HEK293 (cell line): ENCODE measurements around the gene MED13L.

Experiments used
- SALL2 ChIP-seq: fragments of 450-650 bp; formaldehyde crosslinking; IDR thresholded peaks from 2 replicates; pipeline ENCODE4 v1.5.0; 2017; ENCODE audit warnings: missing biosample characterization, mild to moderate bottlenecking, missing genetic modification characterization, borderline replicate concordance
- SP3 ChIP-seq: fragments of 450-650 bp; formaldehyde crosslinking; IDR thresholded peaks from 2 replicates; pipeline ENCODE4 v1.5.1; 2016; ENCODE audit warnings: missing biosample characterization, missing genetic modification characterization
- ZBTB21 ChIP-seq: fragments of 450-650 bp; formaldehyde crosslinking; IDR thresholded peaks from 2 replicates; pipeline ENCODE4 v1.5.1; 2017; ENCODE audit warnings: missing biosample characterization, missing genetic modification characterization
- ZFP3 ChIP-seq: fragments of 450-650 bp; formaldehyde crosslinking; IDR thresholded peaks from 2 replicates; pipeline ENCODE4 v1.5.1; 2016; ENCODE audit warnings: low read depth, missing biosample characterization, missing genetic modification characterization
- ZNF266 ChIP-seq: fragments of 450-650 bp; formaldehyde crosslinking; IDR thresholded peaks from 2 replicates; pipeline ENCODE4 v1.5.1; 2016; ENCODE audit warnings: missing biosample characterization, missing genetic modification characterization, low read depth
- ZNF777 ChIP-seq: fragments of 450-650 bp; formaldehyde crosslinking; IDR thresholded peaks from 2 replicates; pipeline ENCODE4 v1.5.1; 2017; ENCODE audit warnings: missing biosample characterization, missing genetic modification characterization, borderline replicate concordance
- TF ChIP-seq, protein P1 (sequence below): fragments of 450-650 bp; formaldehyde crosslinking; IDR thresholded peaks from 2 replicates; pipeline ENCODE4 v1.5.1; 2016; ENCODE audit warnings: missing biosample characterization, missing genetic modification characterization

DNA sequence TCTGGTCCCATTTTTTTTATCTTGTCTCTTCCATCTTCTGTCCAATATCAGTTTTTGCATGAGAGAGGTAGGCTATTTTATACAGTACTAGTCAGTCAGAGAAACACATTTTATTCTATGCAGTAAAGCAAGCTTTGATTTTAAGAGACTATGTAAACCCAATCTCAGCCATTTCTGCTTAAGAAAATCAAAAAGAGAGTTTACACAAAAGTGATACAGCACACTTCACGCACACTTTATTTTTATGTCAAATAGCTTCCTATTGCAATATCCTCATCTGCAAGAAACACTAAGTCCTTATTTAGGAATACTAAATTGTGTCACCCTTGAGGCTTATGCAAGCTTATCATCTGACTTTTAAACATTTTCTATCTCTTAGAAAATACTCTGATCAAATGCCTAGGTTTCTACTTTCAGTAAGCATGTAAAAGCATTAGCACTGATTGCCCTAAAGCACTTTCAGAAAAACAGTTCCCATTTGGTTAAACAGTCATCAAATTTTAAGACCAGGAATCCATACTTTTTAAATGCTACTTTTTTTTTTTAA is 78.3 kb downstream of the MED13L start:
- TF ChIP-seq ZFP3 (tag by site-specific recombination) (no peak), ZNF266 (tag by site-specific recombination) (no peak), SP3 (tag by site-specific recombination) (no peak), SALL2 (no peak), ZBTB21 (tag by site-specific recombination) (no peak), ZNF777 (no peak)
- TF ChIP-seq, protein P1, sequence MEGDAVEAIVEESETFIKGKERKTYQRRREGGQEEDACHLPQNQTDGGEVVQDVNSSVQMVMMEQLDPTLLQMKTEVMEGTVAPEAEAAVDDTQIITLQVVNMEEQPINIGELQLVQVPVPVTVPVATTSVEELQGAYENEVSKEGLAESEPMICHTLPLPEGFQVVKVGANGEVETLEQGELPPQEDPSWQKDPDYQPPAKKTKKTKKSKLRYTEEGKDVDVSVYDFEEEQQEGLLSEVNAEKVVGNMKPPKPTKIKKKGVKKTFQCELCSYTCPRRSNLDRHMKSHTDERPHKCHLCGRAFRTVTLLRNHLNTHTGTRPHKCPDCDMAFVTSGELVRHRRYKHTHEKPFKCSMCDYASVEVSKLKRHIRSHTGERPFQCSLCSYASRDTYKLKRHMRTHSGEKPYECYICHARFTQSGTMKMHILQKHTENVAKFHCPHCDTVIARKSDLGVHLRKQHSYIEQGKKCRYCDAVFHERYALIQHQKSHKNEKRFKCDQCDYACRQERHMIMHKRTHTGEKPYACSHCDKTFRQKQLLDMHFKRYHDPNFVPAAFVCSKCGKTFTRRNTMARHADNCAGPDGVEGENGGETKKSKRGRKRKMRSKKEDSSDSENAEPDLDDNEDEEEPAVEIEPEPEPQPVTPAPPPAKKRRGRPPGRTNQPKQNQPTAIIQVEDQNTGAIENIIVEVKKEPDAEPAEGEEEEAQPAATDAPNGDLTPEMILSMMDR: no peak
